HG02885 (cell line): Measurements from ENCODE around the gene PGS1.
"Not testable (repeated sequence)": the region's sequence is repeated elsewhere in the genome, so short reads cannot be mapped to it uniquely, and the experiment has no call there.

Source experiments
- ATAC-seq: cut with Tn5 transposase; IDR thresholded peaks from one replicate; pipeline ENCODE4 v1.9.1; 2021; ENCODE audit warnings: mild to moderate bottlenecking; ENCODE audit not compliant: unreplicated experiment, poor library complexity

PGS1 gene

GRCh38 chr17:78461799-78462053 is 83.3 kb downstream of the PGS1 start:
- ATAC-seq, result no peak

GRCh38 chr17:78462148-78462547 is 83.7 kb downstream of the PGS1 start:
- no peak for ATAC-seq

DNA sequence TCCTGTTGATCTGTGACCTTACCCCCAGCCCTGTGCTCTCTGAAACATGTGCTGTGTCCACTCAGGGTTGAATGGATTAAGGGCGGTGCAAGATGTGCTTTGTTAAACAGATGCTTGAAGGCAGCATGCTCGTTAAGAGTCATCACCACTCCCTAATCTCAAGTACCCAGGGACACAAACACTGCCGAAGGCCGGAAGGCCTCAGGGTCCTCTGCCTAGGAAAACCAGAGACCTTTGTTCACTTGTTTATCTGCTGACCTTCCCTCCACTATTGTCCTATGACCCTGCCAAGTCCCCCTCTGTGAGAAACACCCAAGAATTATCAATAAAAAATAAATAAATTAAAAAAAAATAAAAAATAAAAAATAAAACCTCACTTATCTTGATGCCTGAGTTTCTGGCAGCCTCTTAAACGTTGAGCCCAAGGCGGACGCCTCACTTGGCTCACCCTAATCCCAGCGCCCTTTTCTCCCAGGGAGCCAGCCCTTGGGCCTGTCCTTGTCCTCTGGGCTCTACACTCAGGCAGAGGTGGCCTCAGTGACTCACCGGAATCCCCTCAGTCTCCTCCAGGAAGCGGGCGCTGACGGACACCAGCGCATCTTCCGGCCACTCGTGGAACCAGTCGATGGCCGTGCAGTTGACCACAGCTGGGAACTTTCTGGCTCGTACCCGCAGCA is 87.8 kb downstream of the PGS1 start:
- not testable (repeated sequence) for ATAC-seq

DNA sequence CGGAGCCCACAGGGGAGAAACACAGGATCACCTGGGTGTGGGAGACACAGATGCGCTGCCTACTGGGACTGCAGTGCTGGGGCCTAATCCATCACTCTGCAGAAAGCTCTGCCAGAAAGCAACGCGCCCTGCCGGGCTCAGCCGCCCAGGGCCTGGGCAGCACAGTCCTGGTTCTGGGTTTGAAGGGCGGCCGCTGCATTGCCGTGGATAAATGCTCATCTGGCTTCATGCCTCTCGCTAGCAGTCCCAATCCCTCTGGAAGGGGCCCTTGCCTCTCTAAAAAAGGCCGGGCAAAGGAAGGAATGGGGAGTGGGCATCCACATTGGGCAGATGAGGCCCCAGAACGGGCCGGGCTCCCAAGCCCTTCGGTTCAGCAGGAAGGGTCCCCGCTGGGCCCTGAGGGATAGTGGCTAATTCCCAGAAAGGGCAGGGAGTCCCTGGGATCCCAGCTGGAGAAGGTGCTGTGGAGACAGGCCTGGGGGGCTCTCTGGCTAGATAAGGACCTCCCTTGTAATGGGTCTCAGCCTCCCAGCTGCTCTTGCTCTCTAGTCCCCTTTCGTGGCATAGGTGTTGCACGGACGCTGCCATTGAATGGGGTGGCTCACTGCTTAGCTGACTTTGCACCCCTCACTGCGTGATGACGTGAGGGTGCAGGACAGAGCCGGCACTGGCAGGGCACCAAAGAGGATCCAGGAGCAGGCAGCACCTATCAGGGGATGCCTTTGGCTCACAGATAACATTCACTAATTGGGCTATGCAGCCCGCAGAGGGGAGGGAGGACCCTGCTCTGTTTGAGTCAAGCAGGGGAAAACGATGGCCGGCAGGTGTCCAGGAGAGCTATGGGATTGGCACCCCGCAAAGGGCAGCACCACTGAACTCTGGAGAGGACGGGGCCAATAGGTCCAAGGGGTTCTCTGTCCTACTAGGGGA is 88.6 kb downstream of the PGS1 start:
- ATAC-seq, result no peak

GRCh38 chr17:78468366-78468765 is 89.9 kb downstream of the PGS1 start:
- ATAC-seq, result no peak

DNA sequence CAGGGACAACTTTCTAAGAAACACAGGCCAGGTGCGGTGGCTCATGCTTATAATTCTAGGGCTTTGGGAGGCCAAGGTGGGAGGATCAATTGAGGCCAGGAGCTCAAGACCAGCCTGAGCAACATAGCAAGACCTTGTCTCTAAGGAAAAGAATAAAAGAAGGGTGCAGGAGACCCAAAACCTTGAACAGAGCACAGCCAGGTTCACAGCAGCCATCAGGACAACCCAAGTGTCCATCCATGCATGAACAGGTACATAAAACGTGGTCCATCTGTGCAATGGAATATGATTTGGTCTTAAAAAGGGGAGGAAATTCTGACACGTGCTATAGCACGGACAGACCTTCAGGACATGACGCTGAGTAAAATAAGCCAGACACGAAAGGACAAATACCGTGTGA is 91.0 kb downstream of the PGS1 start:
- no peak for ATAC-seq

DNA sequence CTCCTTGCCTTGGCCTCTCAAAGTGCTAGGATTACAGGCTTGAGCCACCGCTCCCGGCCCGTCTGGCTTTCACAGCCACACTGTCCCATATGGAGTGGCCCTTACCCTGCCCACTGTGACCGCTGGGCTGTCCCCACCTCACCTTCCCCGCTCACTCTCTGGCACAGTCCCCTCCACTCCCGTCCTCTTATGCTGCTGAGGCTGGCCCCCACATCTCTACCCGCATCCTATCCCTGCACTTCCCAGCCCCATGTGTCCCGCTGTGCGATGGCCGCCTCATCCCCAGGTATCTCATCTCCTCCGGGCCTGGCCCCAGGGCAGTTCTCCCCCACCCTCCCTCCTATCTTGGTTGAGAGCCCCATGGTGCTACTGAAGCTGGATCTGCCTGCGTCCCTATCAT is 93.2 kb downstream of the PGS1 start:
- no peak for ATAC-seq

DNA sequence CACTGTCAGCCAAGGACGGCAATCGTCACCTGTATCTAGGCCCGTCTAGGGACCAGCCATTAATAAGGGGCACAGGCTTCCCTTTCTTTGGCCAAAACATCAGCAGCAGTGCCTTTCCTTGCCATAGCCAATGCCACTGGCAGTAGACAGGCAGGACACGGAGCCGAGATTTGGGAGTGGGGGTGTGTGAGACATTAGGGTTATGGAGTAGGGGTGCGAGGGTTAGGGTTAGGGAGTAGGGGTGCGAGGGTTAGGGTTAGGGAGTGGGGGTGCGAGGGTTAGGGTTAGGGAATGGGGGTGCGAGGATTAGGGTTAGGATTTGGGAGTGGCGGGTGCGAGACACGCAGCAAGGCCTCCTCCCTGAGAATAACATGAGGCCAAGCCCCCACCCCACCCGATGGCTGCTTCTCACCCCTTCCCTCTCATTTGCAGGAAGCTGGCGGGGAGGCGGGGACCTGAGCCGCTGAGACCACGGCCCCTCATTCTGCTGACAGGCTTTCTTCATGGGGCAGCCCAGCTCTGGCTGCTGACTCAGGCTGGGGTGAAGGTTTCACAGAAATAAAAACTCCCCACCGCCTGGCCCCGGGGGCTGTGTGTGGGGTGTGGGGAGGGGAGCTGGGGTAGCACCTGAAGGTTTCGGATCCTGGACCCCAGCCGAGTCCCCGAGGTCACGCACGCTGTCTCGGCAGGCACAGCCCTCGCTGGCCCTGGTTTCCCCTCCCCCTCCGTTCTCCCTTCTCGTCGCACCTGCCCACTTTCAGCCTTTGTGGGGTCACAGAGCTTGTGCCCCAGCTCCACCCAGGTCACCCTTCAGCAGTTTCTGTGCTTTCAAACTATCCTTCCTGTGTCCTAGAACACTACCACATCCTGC is 93.8 kb downstream of the PGS1 start:
- no peak for ATAC-seq

GRCh38 chr17:78473951-78474613 is 95.6 kb downstream of the PGS1 start:
- no peak for ATAC-seq
